ENCODE data around the gene SHOX.

The SHOX gene

GRCh38 chrX:680062-680461 is 49.5 kb downstream of the SHOX start:
- TF ChIP-seq POLR2A (IDR thresholded peaks at IDR 0.05; ENCODE audit: low read depth, low read length) = no peak

GRCh38 chrX:681989-682388 is 51.4 kb downstream of the SHOX start:
- no peak for FAIRE-seq

More at GRCh38 chrX:680062-680461, 49.5 kb downstream of the SHOX start:
- no peak for FAIRE-seq
- DNase-seq (ENCODE audit: insufficient read length, low spot score) = no peak

GRCh38 chrX:682892-683291 is 52.3 kb downstream of the SHOX start:
- DNase-seq (ENCODE audit: insufficient read length, low spot score) (no peak), FAIRE-seq (no peak)
- no peak for TF ChIP-seq POLR2A (IDR thresholded peaks at IDR 0.05; ENCODE audit: low read depth, low read length)

More at GRCh38 chrX:681989-682388, 51.4 kb downstream of the SHOX start:
- no peak for DNase-seq (ENCODE audit: insufficient read length, low spot score)
- TF ChIP-seq POLR2A (IDR thresholded peaks at IDR 0.05; ENCODE audit: low read depth, low read length) = no peak

- TF ChIP-seq POLR2A (IDR thresholded peaks at IDR 0.05; ENCODE audit: low read depth, low read length) = no peak
- FAIRE-seq = no peak
- no peak for DNase-seq (ENCODE audit: insufficient read length, low spot score)
These were observed 53.0 kb downstream of the SHOX start for GRCh38 chrX:683576-683975.

GRCh38 chrX:685120-686032 is 54.8 kb downstream of the SHOX start:
- no peak for TF ChIP-seq POLR2A (IDR thresholded peaks at IDR 0.05; ENCODE audit: low read depth, low read length)
- no peak for FAIRE-seq
- no peak for DNase-seq (ENCODE audit: insufficient read length, low spot score)

- FAIRE-seq = no peak
- DNase-seq (ENCODE audit: insufficient read length, low spot score) = no peak
- no peak for TF ChIP-seq POLR2A (IDR thresholded peaks at IDR 0.05; ENCODE audit: low read depth, low read length)
These were observed 59.4 kb downstream of the SHOX start for GRCh38 chrX:689983-690382.

- DNase-seq (ENCODE audit: insufficient read length, low spot score) = no peak
- no peak for TF ChIP-seq POLR2A (IDR thresholded peaks at IDR 0.05; ENCODE audit: low read depth, low read length)
- no peak for FAIRE-seq
These were observed 64.2 kb downstream of the SHOX start for GRCh38 chrX:694800-695199.

GRCh38 chrX:698206-698605 is 67.6 kb downstream of the SHOX start:
- no peak for DNase-seq (ENCODE audit: insufficient read length, low spot score)
- FAIRE-seq = no peak
- TF ChIP-seq POLR2A (IDR thresholded peaks at IDR 0.05; ENCODE audit: low read depth, low read length) = no peak

- FAIRE-seq (no peak), DNase-seq (ENCODE audit: insufficient read length, low spot score) (no peak)
- TF ChIP-seq POLR2A (IDR thresholded peaks at IDR 0.05; ENCODE audit: low read depth, low read length) = no peak
These were observed 70.3 kb downstream of the SHOX start for GRCh38 chrX:700936-701335.

- no peak for TF ChIP-seq POLR2A (IDR thresholded peaks at IDR 0.05; ENCODE audit: low read depth, low read length)
- FAIRE-seq (no peak), DNase-seq (ENCODE audit: insufficient read length, low spot score) (no peak)
These were observed 71.1 kb downstream of the SHOX start for GRCh38 chrX:701673-702072.

GRCh38 chrX:703466-703865 is 72.9 kb downstream of the SHOX start:
- FAIRE-seq (no peak), DNase-seq (ENCODE audit: insufficient read length, low spot score) (no peak)
- no peak for TF ChIP-seq POLR2A (IDR thresholded peaks at IDR 0.05; ENCODE audit: low read depth, low read length)

- no peak for FAIRE-seq
- DNase-seq (ENCODE audit: insufficient read length, low spot score) = no peak
- TF ChIP-seq POLR2A (IDR thresholded peaks at IDR 0.05; ENCODE audit: low read depth, low read length) = no peak
These were observed 73.3 kb downstream of the SHOX start for GRCh38 chrX:703866-704265.

Data from H54 (cell line).